ENCODE results near the gene WDR88.
"Not testable (repeated sequence)": the region's sequence is repeated elsewhere in the genome, so short reads cannot be mapped to it uniquely, and the experiment has no call there.

The WDR88 gene

GRCh38 chr19:33168528-33168927 is 36.6 kb downstream of the WDR88 start:
- DNase-seq (ENCODE audit: low read depth in 2 of 2, low spot score in 1 of 2): no peak

- no peak for DNase-seq (ENCODE audit: low read depth in 2 of 2, low spot score in 1 of 2)
These were observed 39.4 kb downstream of the WDR88 start for GRCh38 chr19:33171222-33171795.

DNA sequence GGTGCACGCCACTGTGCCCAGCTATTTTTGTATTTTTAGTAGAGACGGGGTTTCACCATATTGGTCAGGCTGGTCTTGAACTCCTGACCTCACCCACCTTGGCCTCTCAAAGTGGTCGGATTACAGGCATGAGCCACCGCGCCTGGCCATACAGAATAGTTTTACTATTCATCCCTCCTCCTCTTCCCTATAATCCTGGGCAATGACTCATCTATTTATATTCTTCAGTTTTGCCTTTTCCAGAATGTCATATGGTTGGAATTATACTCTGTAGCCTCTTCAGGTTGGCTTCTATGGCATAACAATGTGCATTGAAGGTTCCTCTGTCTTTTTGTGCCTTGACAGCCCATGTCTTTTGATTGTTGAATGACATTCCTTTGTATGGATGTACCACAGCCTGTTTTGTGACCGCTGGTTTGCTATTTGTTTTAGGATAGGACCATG is 40.0 kb downstream of the WDR88 start:
- DNase-seq (ENCODE audit: low read depth in 2 of 2, low spot score in 1 of 2): no peak

DNA sequence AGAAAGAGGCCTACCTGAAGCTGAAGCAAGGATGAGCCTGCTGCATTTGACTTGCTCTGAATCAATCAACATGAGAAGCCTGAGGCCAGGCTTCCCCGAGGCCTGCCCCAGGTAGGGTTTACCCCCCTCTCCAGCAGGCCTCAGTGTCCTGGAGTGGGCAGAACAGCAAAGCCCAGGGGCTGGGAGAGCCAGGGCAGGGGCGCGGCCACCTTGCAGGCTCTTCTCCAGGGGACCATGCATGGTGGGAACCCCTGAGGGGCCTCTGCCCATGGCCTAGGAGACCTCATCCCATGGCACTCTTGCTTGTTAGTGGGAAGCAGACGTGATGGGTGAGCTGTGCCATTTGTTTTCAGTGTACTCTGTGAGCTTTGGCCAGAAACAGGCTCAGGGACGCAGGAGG is 42.3 kb downstream of the WDR88 start:
- no peak for DNase-seq (ENCODE audit: low read depth in 2 of 2, low spot score in 1 of 2)

DNA sequence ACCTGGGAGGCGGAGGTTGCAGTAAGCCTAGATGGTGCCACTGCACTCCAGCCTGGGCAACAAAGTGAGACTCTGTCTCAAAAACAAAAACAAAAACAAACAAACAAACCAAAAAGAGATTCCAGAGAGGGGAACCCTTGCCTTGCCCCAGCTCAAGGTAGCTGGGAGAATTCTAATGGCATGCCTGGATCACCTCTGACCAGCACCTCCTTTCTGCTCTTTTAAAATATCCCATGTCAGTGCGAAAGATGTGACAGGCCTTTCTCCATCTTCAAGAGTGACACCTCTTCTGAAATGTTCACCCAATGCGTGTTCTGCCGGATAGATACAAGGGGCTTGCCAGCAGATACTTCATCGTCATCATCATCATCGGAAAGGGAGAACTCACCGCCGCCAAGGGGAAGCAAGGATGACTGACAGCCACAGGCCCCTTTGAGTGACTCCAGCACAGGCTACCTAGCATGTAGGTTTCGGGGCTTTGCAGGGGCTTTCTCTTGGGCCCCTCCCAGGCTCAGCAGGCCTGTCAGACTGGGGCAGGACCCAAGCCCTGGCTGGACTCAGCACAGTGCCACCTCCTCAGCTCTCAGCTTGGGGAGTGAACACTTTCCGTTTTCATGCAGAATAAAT is 43.4 kb downstream of the WDR88 start:
- no peak for DNase-seq (ENCODE audit: low read depth in 2 of 2, low spot score in 1 of 2)

- DNase-seq (ENCODE audit: low read depth in 2 of 2, low spot score in 1 of 2): peak in 1 of 2 donors; percentile 20
These were observed 44.2 kb downstream of the WDR88 start for GRCh38 chr19:33175886-33176669.

GRCh38 chr19:33176670-33177416 is 44.9 kb downstream of the WDR88 start:
- DNase-seq (ENCODE audit: low read depth in 2 of 2, low spot score in 1 of 2): peak; percentile 95 to 96

- no peak for DNase-seq (ENCODE audit: low read depth in 2 of 2, low spot score in 1 of 2)
These were observed 45.6 kb downstream of the WDR88 start for GRCh38 chr19:33177417-33177979.

DNA sequence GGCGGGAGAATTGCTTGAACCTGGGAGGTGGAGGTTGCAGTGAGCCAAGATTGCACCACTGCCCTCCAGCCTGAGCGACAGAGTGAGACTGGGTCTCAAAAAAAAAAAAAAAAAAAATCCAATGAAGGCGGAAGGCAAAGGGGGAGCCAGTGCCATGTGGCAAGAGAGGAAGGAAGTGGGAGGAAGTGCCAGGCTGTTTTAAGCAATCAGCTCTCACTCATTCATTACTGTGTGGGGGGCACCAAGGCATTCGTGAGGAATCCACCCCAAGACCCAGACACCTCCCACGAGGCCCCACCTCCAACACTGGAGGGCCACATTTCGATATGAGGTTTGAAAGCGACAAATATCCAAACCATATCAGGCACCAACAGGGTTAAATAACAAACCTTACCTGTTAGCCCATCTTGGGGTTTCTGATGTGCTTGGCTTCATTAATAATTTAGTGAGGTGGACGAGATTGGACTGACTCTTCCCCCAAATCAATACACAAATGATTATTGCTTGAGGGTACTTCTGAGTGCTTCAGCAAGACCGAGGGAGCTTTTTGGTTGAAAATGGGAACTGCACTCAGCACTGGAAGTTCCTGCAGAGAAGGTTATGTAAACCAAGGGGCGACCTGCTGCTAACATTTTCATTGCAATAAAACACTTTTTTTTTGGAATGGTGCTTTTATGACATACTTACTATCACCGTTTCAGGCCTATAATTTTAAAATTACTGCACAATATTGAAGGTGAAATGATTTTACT is 54.7 kb downstream of the WDR88 start:
- DNase-seq (ENCODE audit: low read depth in 2 of 2, low spot score in 1 of 2): no peak

DNA sequence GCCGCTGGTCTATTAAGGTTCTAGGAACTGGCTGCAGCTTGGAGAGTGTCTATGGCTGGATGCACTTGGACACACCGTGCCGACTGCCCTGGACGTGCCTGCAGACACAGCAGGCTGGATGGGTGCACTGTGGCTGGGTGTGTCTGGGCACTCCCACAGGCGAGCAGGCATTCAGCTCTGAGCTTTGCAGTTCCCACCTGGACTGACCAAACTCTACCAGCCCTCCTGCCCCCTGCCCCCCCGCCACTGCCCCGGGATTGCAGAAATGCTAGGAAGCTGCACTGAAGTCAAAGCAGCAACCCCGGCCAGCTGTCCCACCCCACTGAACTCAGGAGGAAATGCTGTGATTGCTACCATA is 55.2 kb downstream of the WDR88 start:
- DNase-seq (ENCODE audit: low read depth in 2 of 2, low spot score in 1 of 2): no peak

- no peak for DNase-seq (ENCODE audit: low read depth in 2 of 2, low spot score in 1 of 2)
These were observed 57.5 kb downstream of the WDR88 start for GRCh38 chr19:33189453-33189852.

DNA sequence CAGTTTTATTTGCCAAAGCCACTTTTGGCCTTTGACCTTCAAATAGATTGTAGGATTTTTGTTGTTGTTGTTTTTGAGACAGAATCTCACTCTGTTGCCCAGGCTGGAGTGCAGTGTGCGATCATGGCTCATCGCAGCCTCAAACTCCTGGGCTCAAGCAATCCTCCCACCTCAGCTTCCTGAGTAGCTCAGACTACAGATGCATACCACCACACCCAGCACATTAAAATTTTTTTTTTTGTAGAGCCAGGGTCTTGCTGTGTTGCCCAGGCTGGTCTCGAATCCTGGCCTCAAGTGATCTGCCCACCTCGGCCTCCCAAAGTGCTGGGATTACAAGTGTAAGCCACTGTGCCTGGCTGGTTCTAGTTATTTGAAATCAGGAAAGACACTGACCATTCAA is 59.2 kb downstream of the WDR88 start:
- not testable (repeated sequence) for DNase-seq (ENCODE audit: low read depth in 2 of 2, low spot score in 1 of 2)

DNA sequence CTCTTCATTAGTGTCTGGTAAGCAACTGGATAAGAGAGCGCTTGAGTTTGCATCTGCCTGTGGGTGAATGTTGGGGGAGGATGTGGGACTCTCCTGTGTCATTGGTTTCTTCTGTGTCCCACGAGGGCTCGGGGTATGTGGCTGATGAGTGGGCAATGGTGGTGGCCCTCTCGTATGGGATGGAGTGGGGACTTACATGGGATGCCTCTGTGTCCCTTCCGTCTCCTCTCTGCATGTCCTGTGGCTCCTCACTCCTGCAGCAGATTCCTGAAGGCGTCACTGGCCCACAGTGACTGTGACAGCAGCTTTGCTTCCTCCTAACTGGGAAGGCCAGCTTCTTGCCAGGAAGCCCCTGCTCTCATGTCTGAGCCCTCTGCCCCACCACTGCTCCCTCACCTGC is 59.6 kb downstream of the WDR88 start:
- DNase-seq (ENCODE audit: low read depth in 2 of 2, low spot score in 1 of 2): no peak

- DNase-seq (ENCODE audit: low read depth in 2 of 2, low spot score in 1 of 2): no peak
These were observed 60.1 kb downstream of the WDR88 start for GRCh38 chr19:33192010-33192409.

DNA sequence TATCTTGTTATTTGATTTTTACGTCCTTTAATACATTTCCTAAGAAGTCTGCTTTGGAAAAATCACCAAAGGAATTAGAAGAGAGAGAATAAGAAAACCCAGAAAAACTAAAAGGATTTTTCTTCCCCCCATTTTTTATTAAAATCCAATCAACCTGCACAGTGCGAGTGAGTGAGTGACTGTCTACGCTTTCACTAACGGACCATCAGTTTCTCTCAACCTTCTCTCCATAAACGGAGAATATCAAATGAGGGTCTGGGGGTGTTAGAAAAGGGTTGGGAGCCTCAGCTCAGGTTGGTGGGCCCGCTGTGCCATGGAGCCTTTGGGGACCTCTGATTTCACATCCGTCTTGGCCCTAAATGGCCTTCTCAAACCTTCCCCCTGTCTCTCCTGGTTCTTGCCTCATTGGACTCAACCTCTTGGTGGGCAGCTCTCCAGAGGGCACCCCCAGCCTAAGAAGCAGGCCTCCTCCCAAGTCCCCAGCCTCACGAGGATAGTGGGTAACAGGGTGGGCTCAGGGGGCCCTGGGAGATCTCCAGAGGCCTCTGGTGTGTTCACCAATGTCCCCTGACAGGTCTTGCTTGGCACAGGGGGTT is 61.5 kb downstream of the WDR88 start:
- no peak for DNase-seq (ENCODE audit: low read depth in 2 of 2, low spot score in 1 of 2)

- no peak for DNase-seq (ENCODE audit: low read depth in 2 of 2, low spot score in 1 of 2)
These were observed 62.0 kb downstream of the WDR88 start, which contains the start of gene LRP3 for GRCh38 chr19:33193865-33194362. Gene LRP3 (plus strand): TSS chr19:33194330. CDS start chr19:33194786, 456 bp downstream.

DNA sequence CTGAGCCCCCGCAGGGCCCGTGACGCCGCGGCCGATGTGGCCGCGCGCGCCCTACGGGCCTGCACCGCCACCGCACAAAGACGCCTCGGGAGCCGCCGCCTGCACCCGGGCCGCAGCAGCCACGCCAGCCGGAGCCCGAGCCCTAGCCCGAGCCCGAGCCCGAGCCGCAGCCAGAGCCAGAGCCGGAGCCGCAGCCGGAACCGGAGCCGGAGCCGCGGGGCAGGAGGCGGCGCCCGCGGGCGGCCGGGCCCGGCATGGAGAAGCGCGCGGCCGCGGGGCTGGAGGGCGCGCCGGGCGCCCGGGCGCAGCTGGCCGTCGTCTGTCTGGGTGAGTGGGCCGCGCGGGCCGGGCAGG is 62.6 kb downstream of the WDR88 start:
- no peak for DNase-seq (ENCODE audit: low read depth in 2 of 2, low spot score in 1 of 2)

GRCh38 chr19:33194886-33195644 is 63.2 kb downstream of the WDR88 start:
- no peak for DNase-seq (ENCODE audit: low read depth in 2 of 2, low spot score in 1 of 2)

DNA sequence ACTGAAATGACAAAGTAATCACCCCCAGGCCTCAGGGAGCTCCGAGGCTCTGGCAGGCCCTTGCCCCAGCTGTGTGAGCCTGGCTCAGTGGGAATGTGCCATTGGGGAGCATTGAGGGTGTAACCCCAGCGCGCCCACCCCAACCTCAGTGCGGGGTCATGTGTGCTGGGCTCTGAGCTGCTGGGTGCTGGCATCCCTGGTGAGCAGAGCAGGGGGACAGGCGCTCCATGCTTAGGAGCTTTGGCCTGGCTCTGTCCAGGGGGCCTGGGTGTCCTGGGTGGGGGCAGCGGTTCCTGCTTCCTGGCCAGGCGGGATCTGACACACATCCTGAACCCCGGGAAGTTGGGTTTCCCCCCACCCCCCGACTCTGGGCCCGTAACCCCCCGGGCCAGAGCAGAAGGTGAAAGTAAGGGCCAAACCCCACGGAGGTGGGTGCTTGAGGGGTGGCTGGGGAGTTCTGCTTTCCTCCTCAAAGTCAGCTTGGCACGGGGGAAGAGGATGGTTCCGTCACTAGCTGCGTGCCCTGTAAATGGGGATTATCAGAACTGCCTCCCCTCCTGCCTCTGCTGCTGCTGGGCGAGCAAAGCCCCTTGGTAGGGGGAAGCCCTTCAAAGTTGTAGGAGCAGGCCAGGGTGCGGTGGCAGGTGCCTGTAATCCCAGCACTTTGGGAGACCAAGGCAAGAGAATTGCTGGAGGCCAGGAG is 63.9 kb downstream of the WDR88 start:
- DNase-seq (ENCODE audit: low read depth in 2 of 2, low spot score in 1 of 2): no peak
